Measurements from ENCODE around the gene TNFRSF1B. TPM values are rescaled to one million over a fixed set of nuclear protein-coding genes. Genes with fewer than 3 reads are reported as not detected.

TNFRSF1B gene
- polyA plus RNA-seq, 3 donors, result 4.8 to 9.3 (median 6.9) TPM

- DNase-seq (ENCODE audit: extremely low read depth in 1 of 11, low read depth in 9 of 11, low spot score in 4 of 11), result no peak
These were observed 28.3 kb upstream of the TNFRSF1B start for GRCh38 chr1:12138196-12139168.

DNA sequence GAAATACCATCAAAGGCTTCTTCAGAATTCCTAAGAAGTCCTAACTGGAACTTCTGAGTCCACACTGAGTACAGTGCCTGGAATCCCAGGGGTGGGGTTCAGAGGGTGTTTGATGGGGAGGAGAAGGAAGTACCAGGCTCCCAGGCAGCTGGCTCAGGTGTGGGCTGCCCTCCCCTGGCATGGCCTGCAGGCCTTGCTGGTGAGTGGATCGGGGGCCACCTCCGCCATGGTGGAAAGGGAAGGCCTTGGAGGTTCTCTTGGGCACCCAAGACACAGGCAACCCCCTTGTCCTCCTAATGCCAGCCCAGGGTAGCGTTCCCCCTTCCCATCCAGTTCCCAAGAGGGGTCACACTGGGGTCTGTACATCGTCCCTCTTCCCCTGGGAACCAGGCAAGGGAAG is 26.8 kb upstream of the TNFRSF1B start:
- no peak for DNase-seq (ENCODE audit: extremely low read depth in 1 of 11, low read depth in 9 of 11, low spot score in 4 of 11)

GRCh38 chr1:12140515-12141162 is 26.2 kb upstream of the TNFRSF1B start:
- DNase-seq (ENCODE audit: extremely low read depth in 1 of 11, low read depth in 9 of 11, low spot score in 4 of 11), result no peak

GRCh38 chr1:12141163-12141850 is 25.5 kb upstream of the TNFRSF1B start:
- no peak for DNase-seq (ENCODE audit: extremely low read depth in 1 of 11, low read depth in 9 of 11, low spot score in 4 of 11)

GRCh38 chr1:12142141-12142823 is 24.5 kb upstream of the TNFRSF1B start:
- DNase-seq (ENCODE audit: extremely low read depth in 1 of 11, low read depth in 9 of 11, low spot score in 4 of 11), result no peak

DNA sequence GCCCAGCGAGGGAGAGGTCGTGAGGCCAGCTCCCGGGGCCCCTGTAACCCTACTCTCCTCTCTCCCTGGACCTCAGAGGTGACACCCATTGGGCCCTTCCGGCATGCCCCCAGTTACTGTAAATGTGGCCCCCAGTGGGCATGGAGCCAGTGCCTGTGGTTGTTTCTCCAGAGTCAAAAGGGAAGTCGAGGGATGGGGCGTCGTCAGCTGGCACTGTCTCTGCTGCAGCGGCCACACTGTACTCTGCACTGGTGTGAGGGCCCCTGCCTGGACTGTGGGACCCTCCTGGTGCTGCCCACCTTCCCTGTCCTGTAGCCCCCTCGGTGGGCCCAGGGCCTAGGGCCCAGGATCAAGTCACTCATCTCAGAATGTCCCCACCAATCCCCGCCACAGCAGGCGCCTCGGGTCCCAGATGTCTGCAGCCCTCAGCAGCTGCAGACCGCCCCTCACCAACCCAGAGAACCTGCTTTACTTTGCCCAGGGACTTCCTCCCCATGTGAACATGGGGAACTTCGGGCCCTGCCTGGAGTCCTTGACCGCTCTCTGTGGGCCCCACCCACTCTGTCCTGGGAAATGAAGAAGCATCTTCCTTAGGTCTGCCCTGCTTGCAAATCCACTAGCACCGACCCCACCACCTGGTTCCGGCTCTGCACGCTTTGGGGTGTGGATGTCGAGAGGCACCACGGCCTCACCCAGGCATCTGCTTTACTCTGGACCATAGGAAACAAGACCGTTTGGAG is 23.7 kb upstream of the TNFRSF1B start:
- DNase-seq (ENCODE audit: extremely low read depth in 1 of 11, low read depth in 9 of 11, low spot score in 4 of 11), result no peak

DNA sequence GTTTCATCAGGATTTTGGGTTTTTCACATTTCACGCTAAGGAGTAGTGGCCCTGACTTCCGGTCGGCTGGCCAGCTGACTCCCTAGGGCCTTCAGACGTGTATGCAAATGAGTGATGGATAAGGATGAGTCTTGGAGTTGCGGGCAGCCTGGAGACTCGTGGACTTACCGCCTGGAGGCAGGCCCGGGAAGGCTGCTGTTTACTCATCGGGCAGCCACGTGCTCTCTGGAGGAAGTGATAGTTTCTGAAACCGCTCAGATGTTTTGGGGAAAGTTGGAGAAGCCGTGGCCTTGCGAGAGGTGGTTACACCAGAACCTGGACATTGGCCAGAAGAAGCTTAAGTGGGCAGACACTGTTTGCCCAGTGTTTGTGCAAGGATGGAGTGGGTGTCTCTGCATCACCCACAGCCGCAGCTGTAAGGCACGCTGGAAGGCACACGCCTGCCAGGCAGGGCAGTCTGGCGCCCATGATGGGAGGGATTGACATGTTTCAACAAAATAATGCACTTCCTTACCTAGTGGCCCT is 23.1 kb upstream of the TNFRSF1B start:
- DNase-seq (ENCODE audit: extremely low read depth in 1 of 11, low read depth in 9 of 11, low spot score in 4 of 11), result no peak

- DNase-seq (ENCODE audit: extremely low read depth in 1 of 11, low read depth in 9 of 11, low spot score in 4 of 11), result no peak
These were observed 22.6 kb upstream of the TNFRSF1B start for GRCh38 chr1:12144236-12144635.

GRCh38 chr1:12144969-12145368 is 21.8 kb upstream of the TNFRSF1B start:
- no peak for DNase-seq (ENCODE audit: extremely low read depth in 1 of 11, low read depth in 9 of 11, low spot score in 4 of 11)

DNA sequence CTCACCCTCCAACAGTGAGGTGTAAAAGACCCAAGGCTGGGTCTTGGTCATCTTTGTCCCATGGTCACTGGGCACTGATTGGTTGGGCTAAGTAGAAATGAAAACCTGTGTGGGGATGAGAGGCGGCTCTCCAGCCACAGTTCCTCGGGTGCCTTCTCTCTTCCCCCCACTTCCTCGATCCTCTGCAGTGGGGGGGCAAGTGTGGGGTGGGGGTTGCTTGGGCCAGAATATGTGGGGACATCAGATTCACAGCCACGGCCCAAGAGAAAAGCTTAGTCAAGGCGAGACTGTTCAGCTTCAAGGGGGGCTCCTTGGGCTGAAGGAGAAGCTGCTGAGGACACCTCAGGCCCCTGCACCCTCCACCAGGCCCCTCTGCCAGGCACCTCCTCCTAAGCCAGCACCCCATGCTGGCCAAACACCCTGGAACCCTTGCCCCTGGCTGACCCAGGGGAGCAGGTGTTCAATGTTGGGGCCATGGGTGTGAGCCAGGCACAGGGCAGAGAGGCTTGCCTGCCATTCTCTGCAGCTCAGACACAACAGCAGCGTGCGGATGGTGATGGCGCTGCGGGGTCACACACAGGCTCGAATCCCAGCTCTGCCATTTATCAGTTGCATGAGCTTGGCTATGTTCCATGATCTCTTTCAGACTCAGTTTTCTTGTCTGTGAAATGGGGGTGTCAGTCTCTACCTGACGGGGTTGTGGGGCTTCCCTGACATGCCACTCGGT is 21.0 kb upstream of the TNFRSF1B start:
- DNase-seq (ENCODE audit: extremely low read depth in 1 of 11, low read depth in 9 of 11, low spot score in 4 of 11), result no peak

DNA sequence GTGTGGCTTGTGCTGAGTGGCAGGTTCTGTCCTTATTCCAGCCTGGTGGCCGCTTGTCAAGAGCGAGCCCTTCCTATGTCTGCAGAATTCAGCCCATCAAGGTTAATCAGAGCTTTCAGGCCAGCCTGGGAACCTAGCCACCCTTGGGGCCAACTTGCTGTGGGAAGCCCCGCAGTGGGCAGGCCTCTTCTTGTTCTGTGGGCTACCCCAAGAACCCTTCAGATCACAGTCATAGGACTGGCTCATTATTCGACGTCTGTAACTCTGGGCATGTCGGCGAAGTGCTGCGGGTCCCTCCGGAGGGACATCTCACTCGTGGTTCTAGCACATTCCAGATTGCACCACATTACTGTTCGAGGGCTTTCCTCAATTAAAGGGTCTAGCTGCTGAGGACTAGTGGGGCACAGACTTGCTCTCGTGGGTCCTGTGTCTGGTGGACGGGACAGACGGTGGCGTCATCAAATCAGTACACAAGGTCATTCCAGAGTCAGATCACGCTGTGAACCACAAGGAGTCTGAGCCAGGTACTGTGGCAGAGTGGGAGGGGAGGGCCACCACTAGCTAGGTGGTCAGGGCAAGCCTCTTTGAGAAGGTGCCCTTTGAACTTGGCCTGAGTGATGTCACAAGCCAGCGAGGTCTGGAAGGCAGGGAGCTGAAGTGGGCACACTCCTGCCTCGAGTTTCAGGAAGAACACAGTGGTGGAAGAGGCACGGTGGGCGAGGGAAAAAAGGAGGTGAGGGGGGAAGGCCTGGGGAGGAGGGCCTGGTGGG is 20.3 kb upstream of the TNFRSF1B start:
- DNase-seq (ENCODE audit: extremely low read depth in 1 of 11, low read depth in 9 of 11, low spot score in 4 of 11), result no peak

DNA sequence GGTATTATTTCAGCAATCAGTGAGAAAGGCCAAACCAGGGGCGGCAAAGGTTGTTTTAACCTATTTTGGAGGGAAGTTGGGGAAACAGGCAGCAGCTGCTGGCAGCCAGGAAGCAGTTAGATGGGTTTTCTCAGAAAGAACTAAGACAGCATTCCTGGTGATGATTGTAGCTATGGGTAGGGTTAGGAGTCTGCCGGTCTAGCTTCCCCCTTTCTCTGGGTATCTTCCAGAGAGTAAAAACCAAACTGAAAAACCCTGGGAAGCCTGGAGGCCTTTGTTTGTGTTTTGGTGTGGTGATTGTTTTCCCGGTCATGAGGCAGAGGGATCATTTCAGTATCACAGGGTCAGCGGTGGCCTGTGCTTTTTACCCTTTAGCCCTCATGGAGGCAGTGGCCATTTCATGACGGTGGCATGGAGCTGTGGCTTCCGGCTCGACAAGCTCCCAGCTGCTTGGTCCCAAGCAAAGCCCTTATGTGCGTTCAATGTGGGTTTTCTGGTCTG is 19.5 kb upstream of the TNFRSF1B start:
- no peak for DNase-seq (ENCODE audit: extremely low read depth in 1 of 11, low read depth in 9 of 11, low spot score in 4 of 11)

DNA sequence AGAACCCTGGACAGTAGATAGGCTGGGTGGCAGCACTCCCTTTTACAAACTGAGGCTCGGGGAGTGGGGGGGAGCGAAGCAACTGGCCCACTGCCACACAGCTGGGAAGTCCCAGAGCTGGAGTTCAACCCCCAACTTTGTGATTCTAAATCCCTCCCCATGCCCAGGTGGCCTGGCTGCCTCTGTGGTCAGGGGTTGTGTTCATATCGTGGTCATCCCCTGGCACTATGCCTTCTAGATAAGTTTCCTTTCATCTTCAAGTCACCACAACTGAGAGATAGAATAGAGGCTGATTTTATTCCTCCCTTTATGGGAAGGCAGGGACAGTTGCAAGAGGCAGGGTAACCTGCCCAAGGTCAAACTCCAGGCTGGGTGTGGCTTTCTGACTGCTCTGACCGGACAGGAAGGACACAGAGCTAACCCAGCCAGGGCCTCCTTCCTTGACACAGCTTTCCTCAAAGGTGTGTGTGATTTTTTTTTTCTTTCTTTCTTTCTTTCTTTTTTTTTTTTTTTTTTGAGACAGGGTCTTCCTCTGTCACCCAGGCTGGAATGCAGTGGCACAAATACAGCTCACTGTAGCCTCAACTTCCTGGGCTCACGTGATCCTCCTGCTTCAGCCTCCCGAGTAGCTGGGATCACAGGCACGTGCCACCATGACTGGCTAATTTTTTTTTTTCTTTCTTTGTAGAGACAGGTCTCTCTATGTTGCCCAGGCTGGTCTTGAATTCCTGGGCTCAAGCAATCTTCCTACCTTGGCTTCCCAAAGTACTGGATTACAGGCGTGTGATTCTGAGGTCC is 18.4 kb upstream of the TNFRSF1B start:
- no peak for DNase-seq (ENCODE audit: extremely low read depth in 1 of 11, low read depth in 9 of 11, low spot score in 4 of 11)

- no peak for DNase-seq (ENCODE audit: extremely low read depth in 1 of 11, low read depth in 9 of 11, low spot score in 4 of 11)
These were observed 17.6 kb upstream of the TNFRSF1B start for GRCh38 chr1:12148958-12149790.

GRCh38 chr1:12149791-12150175 is 17.0 kb upstream of the TNFRSF1B start:
- no peak for DNase-seq (ENCODE audit: extremely low read depth in 1 of 11, low read depth in 9 of 11, low spot score in 4 of 11)
